HG02588 (cell line): ENCODE measurements around the gene KRTAP21-3.

Experiments used
- ATAC-seq: cut with Tn5 transposase; IDR thresholded peaks from one replicate; pipeline ENCODE4 v1.9.1; 2021; ENCODE audit warnings: mild to moderate bottlenecking, moderate library complexity; ENCODE audit not compliant: unreplicated experiment

The KRTAP21-3 gene

GRCh38 chr21:30668776-30669175 is 49.8 kb downstream of the KRTAP21-3 start:
- ATAC-seq: no peak
